Stimulated activated effector memory CD8-positive, alpha-beta T cell treated with anti-CD3 and anti-CD28 coated beads, Interleukin-12 subunit alpha, Interleukin-12 subunit beta, amount 100 ng/mL, for 72 hours (primary cell): ENCODE results near the gene SYT13.

Experiments used
- ATAC-seq: fragments of 150-1000 bp; cut with Tn5 transposase; 2 replicates; pipeline ENCODE4 v1.10.0; 2021
- DNase-seq, 2 donors: peaks; one replicate each; pipeline ENCODE4 v3.0.0; 2021 to 2022; ENCODE audit warnings: low spot score in 2 of 2
- H3K27ac Mint-ChIP-seq: one replicate; pipeline ENCODE4 v1.8.0; 2022; ENCODE audit warnings: mild to moderate bottlenecking, mixed read lengths
- H3K36me3 Mint-ChIP-seq: one replicate; pipeline ENCODE4 v1.8.0; 2022; ENCODE audit warnings: mild to moderate bottlenecking, mixed read lengths
- H3K4me1 Mint-ChIP-seq: one replicate; pipeline ENCODE4 v1.8.0; 2022; ENCODE audit warnings: mixed read lengths
- H3K4me3 Mint-ChIP-seq: one replicate; pipeline ENCODE4 v1.8.0; 2022; ENCODE audit warnings: mild to moderate bottlenecking, mixed read lengths
- H3K9me3 Mint-ChIP-seq: one replicate; pipeline ENCODE4 v1.8.0; 2022; ENCODE audit warnings: mixed read lengths

The SYT13 gene

GRCh38 chr11:45211732-45212131 is 74.4 kb downstream of the SYT13 start:
- H3K4me3 Mint-ChIP-seq = no peak overlapping the region
- DNase-seq = no peak
- H3K27ac Mint-ChIP-seq = no peak overlapping the region
- no peak for ATAC-seq
- no peaks in the 10 kb centered on the region for H3K36me3 Mint-ChIP-seq
- peaks cover 5% of the 10 kb centered on the region for H3K4me1 Mint-ChIP-seq
- H3K9me3 Mint-ChIP-seq = no peaks in the 10 kb centered on the region

GRCh38 chr11:45210846-45211245 is 75.3 kb downstream of the SYT13 start:
- Mint-ChIP-seq H3K9me3 (no peaks in the 10 kb centered on the region), H3K27ac (no peak overlapping the region), H3K4me1 (peaks cover 5% of the 10 kb centered on the region), H3K4me3 (no peak overlapping the region), H3K36me3 (no peaks in the 10 kb centered on the region)
- ATAC-seq (no peak), DNase-seq (no peak)

- Mint-ChIP-seq H3K9me3 (no peaks in the 10 kb centered on the region), H3K4me1 (peaks cover 7% of the 10 kb centered on the region), H3K4me3 (no peak overlapping the region), H3K27ac (peak overlapping the region; percentile 77), H3K36me3 (no peaks in the 10 kb centered on the region)
- DNase-seq (no peak), ATAC-seq (no peak)
These were observed 76.0 kb downstream of the SYT13 start for GRCh38 chr11:45209891-45210699.

GRCh38 chr11:45209000-45209879 is 76.9 kb downstream of the SYT13 start:
- Mint-ChIP-seq H3K4me3 (no peak overlapping the region), H3K36me3 (no peaks in the 10 kb centered on the region), H3K27ac (peak overlapping the region; percentile 77), H3K4me1 (peaks cover 7% of the 10 kb centered on the region), H3K9me3 (no peaks in the 10 kb centered on the region)
- ATAC-seq (no peak), DNase-seq (no peak)

GRCh38 chr11:45208135-45208534 is 78.0 kb downstream of the SYT13 start:
- ATAC-seq (no peak), DNase-seq (no peak)
- H3K36me3 Mint-ChIP-seq = no peaks in the 10 kb centered on the region
- peaks cover 7% of the 10 kb centered on the region for H3K4me1 Mint-ChIP-seq
- H3K4me3 Mint-ChIP-seq = no peak overlapping the region
- no peak overlapping the region for H3K27ac Mint-ChIP-seq
- no peaks in the 10 kb centered on the region for H3K9me3 Mint-ChIP-seq

- no peaks in the 10 kb centered on the region for H3K9me3 Mint-ChIP-seq
- H3K4me3 Mint-ChIP-seq = no peak overlapping the region
- no peak for DNase-seq
- peaks cover 7% of the 10 kb centered on the region for H3K4me1 Mint-ChIP-seq
- no peak overlapping the region for H3K27ac Mint-ChIP-seq
- no peaks in the 10 kb centered on the region for H3K36me3 Mint-ChIP-seq
- ATAC-seq = no peak
These were observed 80.2 kb downstream of the SYT13 start for GRCh38 chr11:45205978-45206377.

- Mint-ChIP-seq H3K36me3 (no peaks in the 10 kb centered on the region), H3K4me3 (no peak overlapping the region), H3K9me3 (no peaks in the 10 kb centered on the region)
These were observed 81.4 kb downstream of the SYT13 start for GRCh38 chr11:45204761-45205160.

GRCh38 chr11:45193695-45194094 is 92.4 kb downstream of the SYT13 start:
- no peak overlapping the region for H3K4me3 Mint-ChIP-seq
- H3K9me3 Mint-ChIP-seq = no peaks in the 10 kb centered on the region
- H3K27ac Mint-ChIP-seq = no peak overlapping the region
- H3K36me3 Mint-ChIP-seq = no peaks in the 10 kb centered on the region
- ATAC-seq = no peak
- no peaks in the 10 kb centered on the region for H3K4me1 Mint-ChIP-seq
- no peak for DNase-seq

More at GRCh38 chr11:45204761-45205160, 81.4 kb downstream of the SYT13 start:
- H3K27ac Mint-ChIP-seq = no peak overlapping the region
- ATAC-seq = no peak
- DNase-seq = no peak
- H3K4me1 Mint-ChIP-seq = peaks cover 7% of the 10 kb centered on the region
